K562 (cell line): ENCODE data around the gene TMEM156. TPM values are rescaled to one million over a fixed set of nuclear protein-coding genes. Genes with fewer than 3 reads are reported as not detected.

Experiments
- GATA2 ChIP-seq: sonication (generic); formaldehyde crosslinking; IDR thresholded peaks from 2 replicates; pipeline ENCODE4 v1.4.0; 2020; ENCODE audit warnings: mild to moderate bottlenecking, missing genetic modification reagents
- RBM17 ChIP-seq: fragments of 200-400 bp; formaldehyde crosslinking; IDR thresholded peaks from 2 replicates; pipeline ENCODE4 v1.6.1; 2017; ENCODE audit warnings: low read depth, mild to moderate bottlenecking, low read length, borderline replicate concordance
- ZC3H8 ChIP-seq: fragments of 450-650 bp; IDR thresholded peaks from 2 replicates; pipeline ENCODE4 v1.6.1; 2017
- ZMIZ1 ChIP-seq, 2 experiments: fragments of 150-350 bp in 1 of 2; IDR thresholded peaks; 2 replicates each; pipeline ENCODE4 v1.6.1; 2012 to 2016; ENCODE audit warnings: low read depth in 2 of 2, low read length in 2 of 2, mild to moderate bottlenecking in 1 of 2, moderate library complexity in 1 of 2
- polyA plus RNA-seq, 8 experiments: library from polyadenylated mRNA; depleted of rRNA in 4 of 8; stranded (reverse) in 5 of 8; unstranded in 3 of 8; fragments of >200 nt; fragmentation: Nextera tagmentation in 2 of 8; fragmentation: Illumina TruSeq in 1 of 8; extraction: Ambion mirVana in 2 of 8; extraction: Trizol in 1 of 8; gene quantifications; 2 replicates each; pipeline versions ENCODE4 v1.2.1 to v1.2.3, GENCODE V29; 2011 to 2014; ENCODE audit warnings: inconsistent platforms in 1 of 8, missing spikeins in 1 of 8
- total RNA-seq, 7 experiments: library from RNA; depleted of rRNA in 6 of 7; stranded (reverse); fragments of >200 nt in 6 of 7; fragmentation: Illumina TruSeq in 2 of 7; extraction: Trizol in 2 of 7; gene quantifications; 2 replicates each; pipeline versions ENCODE4 v1.2.1 to v1.2.3, GENCODE V29; 2011 to 2021; ENCODE audit warnings: low replicate concordance in 1 of 7
- TF ChIP-seq, protein P1 (sequence below), 2 experiments: fragments of 450-650 bp; IDR thresholded peaks; 2 replicates each; pipeline ENCODE4 v1.6.1; 2016; ENCODE audit warnings: mild to moderate bottlenecking in 2 of 2, borderline replicate concordance in 1 of 2, low read depth in 1 of 2, moderate library complexity in 1 of 2
- TF ChIP-seq, protein P2 (sequence below): fragments of 450-650 bp; formaldehyde crosslinking; IDR thresholded peaks from 2 replicates; pipeline ENCODE4 v1.4.0; 2020; ENCODE audit warnings: mild to moderate bottlenecking, moderate library complexity

Gene TMEM156
- total and polyA plus RNA-seq, 9 of the 15 experiments (the other 6 are each of a cell fraction or from before 2014, with no cell fraction given) = 3.5 to 9.6 (median 6.4) TPM

- TF ChIP-seq, protein P1, sequence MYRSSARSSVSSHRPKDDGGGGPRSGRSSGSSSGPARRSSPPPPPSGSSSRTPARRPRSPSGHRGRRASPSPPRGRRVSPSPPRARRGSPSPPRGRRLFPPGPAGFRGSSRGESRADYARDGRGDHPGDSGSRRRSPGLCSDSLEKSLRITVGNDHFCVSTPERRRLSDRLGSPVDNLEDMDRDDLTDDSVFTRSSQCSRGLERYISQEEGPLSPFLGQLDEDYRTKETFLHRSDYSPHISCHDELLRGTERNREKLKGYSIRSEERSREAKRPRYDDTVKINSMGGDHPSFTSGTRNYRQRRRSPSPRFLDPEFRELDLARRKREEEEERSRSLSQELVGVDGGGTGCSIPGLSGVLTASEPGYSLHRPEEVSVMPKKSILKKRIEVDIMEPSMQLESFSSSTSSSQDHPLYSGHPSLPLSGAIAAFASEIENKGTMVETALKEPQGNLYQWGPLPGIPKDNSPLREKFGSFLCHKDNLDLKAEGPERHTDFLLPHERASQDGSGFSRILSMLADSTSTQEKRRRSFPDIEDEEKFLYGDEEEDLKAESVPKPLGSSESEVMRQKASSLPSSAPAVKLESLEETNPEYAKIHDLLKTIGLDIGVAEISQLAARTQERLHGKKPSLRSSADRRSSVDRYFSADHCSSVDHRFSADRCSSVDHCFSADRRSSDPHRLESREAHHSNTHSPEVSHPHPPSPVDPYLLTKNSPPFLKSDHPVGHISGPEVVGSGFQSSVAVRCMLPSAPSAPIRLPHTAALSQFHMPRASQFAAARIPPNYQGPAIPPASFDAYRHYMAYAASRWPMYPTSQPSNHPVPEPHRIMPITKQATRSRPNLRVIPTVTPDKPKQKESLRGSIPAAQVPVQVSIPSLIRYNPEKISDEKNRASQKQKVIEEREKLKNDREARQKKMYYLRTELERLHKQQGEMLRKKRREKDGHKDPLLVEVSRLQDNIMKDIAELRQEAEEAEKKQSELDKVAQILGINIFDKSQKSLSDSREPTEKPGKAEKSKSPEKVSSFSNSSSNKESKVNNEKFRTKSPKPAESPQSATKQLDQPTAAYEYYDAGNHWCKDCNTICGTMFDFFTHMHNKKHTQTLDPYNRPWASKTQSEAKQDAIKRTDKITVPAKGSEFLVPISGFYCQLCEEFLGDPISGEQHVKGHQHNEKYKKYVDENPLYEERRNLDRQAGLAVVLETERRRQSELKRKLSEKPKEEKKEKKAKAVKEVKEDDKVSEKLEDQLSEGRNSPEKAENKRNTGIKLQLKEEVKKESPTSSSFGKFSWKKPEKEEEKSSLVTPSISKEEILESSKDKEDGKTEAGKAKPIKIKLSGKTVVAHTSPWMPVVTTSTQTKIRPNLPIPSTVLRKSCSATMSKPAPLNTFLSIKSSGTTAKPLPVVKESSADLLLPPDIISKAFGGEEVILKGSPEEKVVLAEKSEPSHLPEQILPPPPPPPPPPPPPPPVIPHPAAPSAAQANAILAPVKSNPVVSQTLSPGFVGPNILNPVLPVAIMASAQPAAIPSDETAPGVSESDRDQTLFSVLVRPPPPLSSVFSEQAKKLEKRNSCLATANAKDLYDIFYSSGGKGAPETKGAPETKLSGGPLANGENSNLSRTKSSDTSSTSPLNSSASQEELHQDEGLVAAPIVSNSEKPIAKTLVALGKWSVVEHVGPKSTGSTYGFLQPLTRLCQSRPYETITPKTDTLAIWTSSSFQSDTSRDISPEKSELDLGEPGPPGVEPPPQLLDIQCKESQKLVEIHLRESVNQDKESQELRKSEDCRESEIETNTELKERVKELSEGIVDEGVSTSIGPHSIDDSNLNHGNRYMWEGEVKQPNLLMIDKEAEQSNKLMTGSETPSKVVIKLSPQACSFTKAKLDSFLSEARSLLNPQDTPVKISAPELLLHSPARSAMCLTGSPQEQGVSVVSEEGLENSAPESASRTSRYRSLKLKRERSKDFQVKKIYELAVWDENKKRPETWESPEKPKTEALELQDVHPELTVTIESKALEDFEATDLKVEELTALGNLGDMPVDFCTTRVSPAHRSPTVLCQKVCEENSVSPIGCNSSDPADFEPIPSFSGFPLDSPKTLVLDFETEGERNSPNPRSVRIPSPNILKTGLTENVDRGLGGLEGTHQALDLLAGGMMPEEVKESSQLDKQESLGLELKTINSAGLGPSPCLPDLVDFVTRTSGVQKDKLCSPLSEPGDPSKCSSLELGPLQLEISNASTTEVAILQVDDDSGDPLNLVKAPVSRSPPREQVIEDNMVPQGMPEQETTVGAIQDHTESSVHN (IDR thresholded peaks at IDR 0.05; ENCODE audit: borderline replicate concordance in 1 of 2, low read depth in 1 of 2) = no peak
- no peak for TF ChIP-seq ZC3H8
- TF ChIP-seq, protein P2, sequence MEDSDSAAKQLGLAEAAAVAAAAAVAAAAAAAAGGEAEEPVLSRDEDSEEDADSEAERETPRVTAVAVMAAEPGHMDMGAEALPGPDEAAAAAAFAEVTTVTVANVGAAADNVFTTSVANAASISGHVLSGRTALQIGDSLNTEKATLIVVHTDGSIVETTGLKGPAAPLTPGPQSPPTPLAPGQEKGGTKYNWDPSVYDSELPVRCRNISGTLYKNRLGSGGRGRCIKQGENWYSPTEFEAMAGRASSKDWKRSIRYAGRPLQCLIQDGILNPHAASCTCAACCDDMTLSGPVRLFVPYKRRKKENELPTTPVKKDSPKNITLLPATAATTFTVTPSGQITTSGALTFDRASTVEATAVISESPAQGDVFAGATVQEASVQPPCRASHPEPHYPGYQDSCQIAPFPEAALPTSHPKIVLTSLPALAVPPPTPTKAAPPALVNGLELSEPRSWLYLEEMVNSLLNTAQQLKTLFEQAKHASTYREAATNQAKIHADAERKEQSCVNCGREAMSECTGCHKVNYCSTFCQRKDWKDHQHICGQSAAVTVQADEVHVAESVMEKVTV (CRISPR knock-in tag) = no peak
- TF ChIP-seq GATA2 (CRISPR knock-in tag) = no peak
- TF ChIP-seq ZMIZ1 (IDR thresholded peaks at IDR 0.05; ENCODE audit: low read depth in 2 of 2, low read length in 2 of 2) = no peak
- TF ChIP-seq RBM17 = no peak
Observed at GRCh38 chr4:39032218-39033085, at the start of gene TMEM156 (continued).
